ENCODE measurements around the gene GINS2. TPM values are rescaled to one million over a fixed set of nuclear protein-coding genes. Genes with fewer than 3 reads are reported as not detected.

Gene GINS2
- total RNA-seq, 1 experiment from 2014 or later: 52.7 TPM

GRCh38 chr16:85657267-85657650 lies 31.5 kb downstream of the GINS2 start:
- H3K27me3 Mint-ChIP-seq (ENCODE audit: low read depth): no peaks in the 10 kb centered on the region; the same call in 1 of the 2 replicates
- Histone ChIP-seq H4K91ac (ENCODE audit: insufficient read length, low read depth, low read length) (no peak overlapping the region), H3K56ac (ENCODE audit: insufficient read length, low read depth, low read length) (no peak overlapping the region), H3K79me1 (ENCODE audit: insufficient read depth, low read depth, low read length, poor library complexity, severe bottlenecking) (peaks cover 4% of the 10 kb centered on the region), H2AFZ (ENCODE audit: low read length) (no peak overlapping the region), H2BK12ac (ENCODE audit: insufficient read length, low read depth, low read length) (no peak overlapping the region), H3K23ac (ENCODE audit: insufficient read length, low read depth, low read length) (no peak overlapping the region), H3K4me1 (ENCODE audit: insufficient read depth, low read length) (no peaks in the 10 kb centered on the region), H3T11ph (ENCODE audit: low read length) (no peak overlapping the region), H2BK15ac (ENCODE audit: low read depth, low read length) (no peak overlapping the region), H2BK20ac (ENCODE audit: low read depth, low read length, poor library complexity, severe bottlenecking) (no peak overlapping the region), H2AK5ac (ENCODE audit: insufficient read length, low read length) (no peak overlapping the region), H4K8ac (replicated peaks; ENCODE audit: insufficient read length, low read depth, low read length) (no peak overlapping the region), H3K27ac (ENCODE audit: insufficient read length, low read depth, low read length) (no peak overlapping the region), H3K27me3 (ENCODE audit: insufficient read depth, low read length) (no peaks in the 10 kb centered on the region), H3K4ac (ENCODE audit: low read depth, low read length) (no peak overlapping the region), H4K20me1 (ENCODE audit: control insufficient read depth, insufficient read depth, insufficient read length) (no peaks in the 10 kb centered on the region), H3K14ac (ENCODE audit: insufficient read depth, low read length) (no peak overlapping the region), H3K9ac (ENCODE audit: extremely low read depth, insufficient read length, low read length) (no peak overlapping the region), H3K9me3 (ENCODE audit: control insufficient read depth, low read depth, low read length) (no peaks in the 10 kb centered on the region), H3K4me2 (ENCODE audit: insufficient read depth, insufficient read length, low read length) (no peak overlapping the region), H3K79me2 (ENCODE audit: insufficient read depth, low read length) (no peaks in the 10 kb centered on the region), H3K18ac (ENCODE audit: insufficient read length, low read depth, low read length) (no peak overlapping the region), H2BK120ac (ENCODE audit: low read depth, low read length, poor library complexity, severe bottlenecking) (no peak overlapping the region), H2BK5ac (ENCODE audit: insufficient read length, low read length) (no peak overlapping the region), H4K5ac (ENCODE audit: insufficient read length, low read depth, low read length) (no peak overlapping the region), H3K23me2 (ENCODE audit: insufficient read length, low read depth, low read length, poor library complexity, severe bottlenecking) (no peaks in the 10 kb centered on the region)
- H3K27ac Mint-ChIP-seq: 0 out of 7 replicates have a peak overlapping the region, but pooled peaks of 1 of the 3 experiments have one; percentile 20
- no peak for TF ChIP-seq CTCF (conservative IDR thresholded peaks at IDR 0.05)
- no peak overlapping the region for H3K4me3 Mint-ChIP-seq
- H3K4me1 Mint-ChIP-seq: peaks cover 4 to 5% of the 10 kb centered on the region in 2 experiments; a peak in 3 of 4 replicates
- peaks cover 38 to 85% (median 82%) of the 10 kb centered on the region in 3 experiments for H3K36me3 Mint-ChIP-seq (ENCODE audit: insufficient read depth in 1 of 3, low read depth in 3 of 3)
- DNase-seq: no peak
- peaks cover 0 to 3% of the 10 kb centered on the region in 2 experiments; a peak in 1 of 5 replicates for H3K9me3 Mint-ChIP-seq
- no CpG with 5 or more reads among the region's 21 CpGs for WGBS (ENCODE audit: extremely low coverage, insufficient read length, low lambda C conversion rate)
